ENCODE measurements around the gene MAVS.

MAVS gene

GRCh38 chr20:3865152-3865886, 18.7 kb downstream of the MAVS start:
- Histone ChIP-seq H3K36me3 (replicated peaks; ENCODE audit: insufficient read depth, low read length) (peaks cover 10% of the 10 kb centered on the region; the same call in 1 of the 2 replicates), H3K4me3 (ENCODE audit: low read length) (no peak overlapping the region), H3F3A (ENCODE audit: insufficient read depth, low read length) (no peaks in the 10 kb centered on the region), H2AFZ (ENCODE audit: low read length) (no peak overlapping the region), H3K4me1 (ENCODE audit: low read length) (no peaks in the 10 kb centered on the region), H3K79me2 (ENCODE audit: low read length) (no peaks in the 10 kb centered on the region), H3K9ac (ENCODE audit: low read length) (no peak overlapping the region), H3K9me3 (replicated peaks; ENCODE audit: insufficient read depth, low read length) (no peaks in the 10 kb centered on the region), H3K27me3 (replicated peaks; ENCODE audit: insufficient read depth, low read length) (no peaks in the 10 kb centered on the region), H3K27ac (ENCODE audit: low read length) (no peak overlapping the region), H4K20me1 (ENCODE audit: insufficient read depth, low read length) (no peaks in the 10 kb centered on the region), H3K9me2 (replicated peaks; ENCODE audit: insufficient read depth, low read length) (no peaks in the 10 kb centered on the region), H3K4me2 (ENCODE audit: low read depth, low read length) (no peak overlapping the region)
- DNase-seq = no peak
- TF ChIP-seq EZH2phosphoT487 (IDR thresholded peaks at IDR 0.05; ENCODE audit: low read length) (no peak), CTCF (IDR thresholded peaks at IDR 0.05; ENCODE audit: low read length) (no peak), EZH2 (optimal IDR thresholded peaks at IDR 0.05; ENCODE audit: low read depth, low read length) (no peak)

GRCh38 chr20:3865887-3866407, 19.3 kb downstream of the MAVS start:
- Histone ChIP-seq H3K27ac (ENCODE audit: low read length) (no peak overlapping the region), H3F3A (ENCODE audit: insufficient read depth, low read length) (no peaks in the 10 kb centered on the region), H3K36me3 (replicated peaks; ENCODE audit: insufficient read depth, low read length) (peaks cover 10% of the 10 kb centered on the region; the same call in 1 of the 2 replicates), H2AFZ (ENCODE audit: low read length) (no peak overlapping the region), H3K4me3 (ENCODE audit: low read length) (no peak overlapping the region), H3K79me2 (ENCODE audit: low read length) (no peaks in the 10 kb centered on the region), H3K9me3 (replicated peaks; ENCODE audit: insufficient read depth, low read length) (no peaks in the 10 kb centered on the region), H3K9ac (ENCODE audit: low read length) (no peak overlapping the region), H3K4me1 (ENCODE audit: low read length) (no peaks in the 10 kb centered on the region), H3K27me3 (replicated peaks; ENCODE audit: insufficient read depth, low read length) (no peaks in the 10 kb centered on the region), H4K20me1 (ENCODE audit: insufficient read depth, low read length) (no peaks in the 10 kb centered on the region), H3K9me2 (replicated peaks; ENCODE audit: insufficient read depth, low read length) (no peaks in the 10 kb centered on the region), H3K4me2 (ENCODE audit: low read depth, low read length) (no peak overlapping the region)
- no peak for DNase-seq
- TF ChIP-seq EZH2phosphoT487 (IDR thresholded peaks at IDR 0.05; ENCODE audit: low read length) (no peak), CTCF (IDR thresholded peaks at IDR 0.05; ENCODE audit: low read length) (no peak), EZH2 (optimal IDR thresholded peaks at IDR 0.05; ENCODE audit: low read depth, low read length) (no peak)

DNA sequence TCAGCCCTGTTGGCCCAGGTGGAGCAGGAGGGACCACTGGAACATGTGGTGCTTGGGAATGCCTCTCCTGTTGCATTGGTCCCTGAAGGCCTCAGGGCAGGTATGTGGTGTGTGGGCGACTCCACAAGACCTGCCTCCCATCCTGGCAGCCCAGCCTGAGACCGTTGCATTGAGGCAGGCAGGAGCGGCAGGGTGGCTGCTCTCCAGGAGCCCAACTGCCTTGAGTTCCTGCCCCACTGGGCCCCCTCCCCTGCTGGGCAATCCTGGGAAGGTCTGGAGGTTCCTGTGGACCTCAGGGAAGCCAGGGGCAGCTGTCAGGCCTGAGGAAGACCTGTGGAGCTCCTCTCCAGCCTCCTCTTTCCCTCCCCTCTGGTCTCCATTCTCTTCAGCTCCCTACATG, 19.8 kb downstream of the MAVS start:
- H3K4me1 ChIP-seq (ENCODE audit: low read length) = no peaks in the 10 kb centered on the region
- H3K79me2 ChIP-seq (ENCODE audit: low read length) = no peaks in the 10 kb centered on the region
- no peak overlapping the region for H3K27ac ChIP-seq (ENCODE audit: low read length)
- TF ChIP-seq EZH2phosphoT487 (IDR thresholded peaks at IDR 0.05; ENCODE audit: low read length) (no peak), EZH2 (optimal IDR thresholded peaks at IDR 0.05; ENCODE audit: low read depth, low read length) (no peak), CTCF (IDR thresholded peaks at IDR 0.05; ENCODE audit: low read length) (no peak)
- DNase-seq = no peak
- H3F3A ChIP-seq (ENCODE audit: insufficient read depth, low read length) = no peaks in the 10 kb centered on the region
- no peak overlapping the region for H3K4me2 ChIP-seq (ENCODE audit: low read depth, low read length)
- no peaks in the 10 kb centered on the region for H3K9me3 ChIP-seq (replicated peaks; ENCODE audit: insufficient read depth, low read length)
- H3K9ac ChIP-seq (ENCODE audit: low read length) = no peak overlapping the region
- no peaks in the 10 kb centered on the region for H3K9me2 ChIP-seq (replicated peaks; ENCODE audit: insufficient read depth, low read length)
- no peak overlapping the region for H3K4me3 ChIP-seq (ENCODE audit: low read length)
- no peaks in the 10 kb centered on the region for H4K20me1 ChIP-seq (ENCODE audit: insufficient read depth, low read length)
- H3K36me3 ChIP-seq (replicated peaks; ENCODE audit: insufficient read depth, low read length) = peaks cover 6% of the 10 kb centered on the region; the same call in 1 of the 2 replicates
- H2AFZ ChIP-seq (ENCODE audit: low read length) = no peak overlapping the region
- no peaks in the 10 kb centered on the region for H3K27me3 ChIP-seq (replicated peaks; ENCODE audit: insufficient read depth, low read length)
